ENCODE results near the gene BCKDK. TPM values are rescaled to one million over a fixed set of nuclear protein-coding genes. Genes with fewer than 3 reads are reported as not detected.
A peak's percentile ranks its signal among the peaks of the same experiment; 100 is the strongest.

The BCKDK gene
- total and polyA plus RNA-seq, 2 of the 13 experiments (the other 11 are each of a cell fraction or from before 2014, with no cell fraction given) = 24.9 to 42.6 TPM

DNA sequence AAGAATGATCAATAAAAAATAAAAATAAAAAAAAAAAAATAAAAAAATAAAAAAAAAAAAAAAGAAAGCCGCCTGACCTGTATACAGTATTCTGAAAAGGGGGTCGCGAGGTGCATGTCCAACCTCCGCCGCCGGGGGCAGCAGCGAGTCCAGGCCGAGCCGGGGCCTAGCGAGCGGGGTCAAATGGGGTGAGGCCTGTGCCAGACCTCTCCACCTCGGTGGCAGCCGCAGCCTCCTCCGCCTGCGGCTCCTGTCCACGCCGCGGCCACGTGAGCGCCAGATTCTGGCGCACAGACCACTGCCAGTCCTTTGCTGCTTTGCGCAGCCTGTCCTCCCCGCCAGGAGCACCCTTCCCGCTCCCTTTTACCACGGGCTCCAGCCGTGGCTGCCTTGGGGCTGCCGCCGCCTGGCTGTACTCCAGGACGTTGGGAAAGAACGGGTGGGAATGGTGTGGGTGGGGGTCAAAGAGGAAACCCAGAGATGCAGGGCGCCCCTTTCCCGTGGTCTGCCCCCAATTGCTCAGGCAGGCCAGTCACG, 2.4 kb upstream of the BCKDK start (continued):
- TF ChIP-seq, protein P1, sequence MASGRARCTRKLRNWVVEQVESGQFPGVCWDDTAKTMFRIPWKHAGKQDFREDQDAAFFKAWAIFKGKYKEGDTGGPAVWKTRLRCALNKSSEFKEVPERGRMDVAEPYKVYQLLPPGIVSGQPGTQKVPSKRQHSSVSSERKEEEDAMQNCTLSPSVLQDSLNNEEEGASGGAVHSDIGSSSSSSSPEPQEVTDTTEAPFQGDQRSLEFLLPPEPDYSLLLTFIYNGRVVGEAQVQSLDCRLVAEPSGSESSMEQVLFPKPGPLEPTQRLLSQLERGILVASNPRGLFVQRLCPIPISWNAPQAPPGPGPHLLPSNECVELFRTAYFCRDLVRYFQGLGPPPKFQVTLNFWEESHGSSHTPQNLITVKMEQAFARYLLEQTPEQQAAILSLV (CRISPR knock-in tag; IDR thresholded peaks at IDR 0.05; ENCODE audit: borderline replicate concordance) = peak; percentile 92
- peak; percentile 97 for TF ChIP-seq ZNF776 (CRISPR knock-in tag; IDR thresholded peaks at IDR 0.05)
- TF ChIP-seq ZNF275 (CRISPR knock-in tag; IDR thresholded peaks at IDR 0.05; ENCODE audit: borderline replicate concordance) = peak; percentile 97
- TF ChIP-seq CBFB (CRISPR knock-in tag; IDR thresholded peaks at IDR 0.05) = peak; percentile 96
- TF ChIP-seq SSRP1 (CRISPR knock-in tag; IDR thresholded peaks at IDR 0.05) = peak; percentile 50; the same call in 1 of the 2 replicates
- TF ChIP-seq, protein P2, sequence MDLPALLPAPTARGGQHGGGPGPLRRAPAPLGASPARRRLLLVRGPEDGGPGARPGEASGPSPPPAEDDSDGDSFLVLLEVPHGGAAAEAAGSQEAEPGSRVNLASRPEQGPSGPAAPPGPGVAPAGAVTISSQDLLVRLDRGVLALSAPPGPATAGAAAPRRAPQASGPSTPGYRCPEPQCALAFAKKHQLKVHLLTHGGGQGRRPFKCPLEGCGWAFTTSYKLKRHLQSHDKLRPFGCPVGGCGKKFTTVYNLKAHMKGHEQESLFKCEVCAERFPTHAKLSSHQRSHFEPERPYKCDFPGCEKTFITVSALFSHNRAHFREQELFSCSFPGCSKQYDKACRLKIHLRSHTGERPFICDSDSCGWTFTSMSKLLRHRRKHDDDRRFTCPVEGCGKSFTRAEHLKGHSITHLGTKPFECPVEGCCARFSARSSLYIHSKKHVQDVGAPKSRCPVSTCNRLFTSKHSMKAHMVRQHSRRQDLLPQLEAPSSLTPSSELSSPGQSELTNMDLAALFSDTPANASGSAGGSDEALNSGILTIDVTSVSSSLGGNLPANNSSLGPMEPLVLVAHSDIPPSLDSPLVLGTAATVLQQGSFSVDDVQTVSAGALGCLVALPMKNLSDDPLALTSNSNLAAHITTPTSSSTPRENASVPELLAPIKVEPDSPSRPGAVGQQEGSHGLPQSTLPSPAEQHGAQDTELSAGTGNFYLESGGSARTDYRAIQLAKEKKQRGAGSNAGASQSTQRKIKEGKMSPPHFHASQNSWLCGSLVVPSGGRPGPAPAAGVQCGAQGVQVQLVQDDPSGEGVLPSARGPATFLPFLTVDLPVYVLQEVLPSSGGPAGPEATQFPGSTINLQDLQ (CRISPR knock-in tag; IDR thresholded peaks at IDR 0.05) = peak; percentile 96; the same call in 1 of the 2 replicates
- peak; percentile 94; the same call in 1 of the 2 replicates for TF ChIP-seq SMAD9 (CRISPR knock-in tag; IDR thresholded peaks at IDR 0.05)
- TF ChIP-seq ARNT2 (CRISPR knock-in tag; IDR thresholded peaks at IDR 0.05; ENCODE audit: low read depth) = peak; percentile 99
- no peak for TF ChIP-seq FOXA1 (IDR thresholded peaks at IDR 0.05)
- 0 out of 2 replicates have a peak, but pooled peaks have one; percentile 38 for TF ChIP-seq FOXA1 (CRISPR knock-in tag; IDR thresholded peaks at IDR 0.05)
- TF ChIP-seq ZNF556 (CRISPR knock-in tag; IDR thresholded peaks at IDR 0.05; ENCODE audit: borderline replicate concordance) = peak; percentile 92
- TF ChIP-seq STAT6 (CRISPR knock-in tag; IDR thresholded peaks at IDR 0.05; ENCODE audit: borderline replicate concordance) = no peak
- TF ChIP-seq ZMYM2 (CRISPR knock-in tag; IDR thresholded peaks at IDR 0.05) = 0 out of 2 replicates have a peak, but pooled peaks have one; percentile 49
- TF ChIP-seq, protein P3, sequence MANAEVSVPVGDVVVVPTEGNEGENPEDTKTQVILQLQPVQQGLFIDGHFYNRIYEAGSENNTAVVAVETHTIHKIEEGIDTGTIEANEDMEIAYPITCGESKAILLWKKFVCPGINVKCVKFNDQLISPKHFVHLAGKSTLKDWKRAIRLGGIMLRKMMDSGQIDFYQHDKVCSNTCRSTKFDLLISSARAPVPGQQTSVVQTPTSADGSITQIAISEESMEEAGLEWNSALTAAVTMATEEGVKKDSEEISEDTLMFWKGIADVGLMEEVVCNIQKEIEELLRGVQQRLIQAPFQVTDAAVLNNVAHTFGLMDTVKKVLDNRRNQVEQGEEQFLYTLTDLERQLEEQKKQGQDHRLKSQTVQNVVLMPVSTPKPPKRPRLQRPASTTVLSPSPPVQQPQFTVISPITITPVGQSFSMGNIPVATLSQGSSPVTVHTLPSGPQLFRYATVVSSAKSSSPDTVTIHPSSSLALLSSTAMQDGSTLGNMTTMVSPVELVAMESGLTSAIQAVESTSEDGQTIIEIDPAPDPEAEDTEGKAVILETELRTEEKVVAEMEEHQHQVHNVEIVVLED (CRISPR knock-in tag; IDR thresholded peaks at IDR 0.05; ENCODE audit: borderline replicate concordance) = peak; percentile 73; the same call in 1 of the 2 replicates
